ENCODE measurements around the gene ICAM1.

Gene ICAM1

GRCh38 chr19:10295305-10295846 lies 24.5 kb downstream of the ICAM1 start:
- DNase-seq, result no peak

GRCh38 chr19:10295847-10296591 lies 25.1 kb downstream of the ICAM1 start:
- DNase-seq, result no peak

- no peak for DNase-seq
These were observed 28.9 kb downstream of the ICAM1 start for GRCh38 chr19:10299545-10300458.

- no peak for DNase-seq
These were observed 34.4 kb downstream of the ICAM1 start for GRCh38 chr19:10305139-10305806.

GRCh38 chr19:10306327-10306726 lies 35.4 kb downstream of the ICAM1 start:
- DNase-seq, result no peak

GRCh38 chr19:10309423-10309822 lies 38.5 kb downstream of the ICAM1 start, which contains the start of gene ZGLP1:
Gene ZGLP1 (minus strand): TSS chr19:10309815.
- DNase-seq, result no peak

- DNase-seq, result peak; percentile 58
These were observed 44.7 kb downstream of the ICAM1 start, which contains the start of gene FDX2 for GRCh38 chr19:10315335-10316214. Gene FDX2 (minus strand): TSS chr19:10316015. CDS start chr19:10315996, 19 bp downstream.

- no peak for DNase-seq
These were observed 45.5 kb downstream of the ICAM1 start for GRCh38 chr19:10316229-10317044.

GRCh38 chr19:10317045-10317856 lies 46.3 kb downstream of the ICAM1 start:
- no peak for DNase-seq

GRCh38 chr19:10317857-10318462 lies 47.0 kb downstream of the ICAM1 start:
- DNase-seq, result no peak

GRCh38 chr19:10318807-10319682 lies 48.1 kb downstream of the ICAM1 start:
- DNase-seq, result no peak

GRCh38 chr19:10320602-10321416 lies 49.9 kb downstream of the ICAM1 start:
- DNase-seq, result no peak

- DNase-seq, result no peak
These were observed 50.5 kb downstream of the ICAM1 start for GRCh38 chr19:10321417-10321797.

- no peak for DNase-seq
These were observed 51.2 kb downstream of the ICAM1 start for GRCh38 chr19:10321874-10322835.

- DNase-seq, result no peak
These were observed 54.8 kb downstream of the ICAM1 start for GRCh38 chr19:10325732-10326131.

- no peak for DNase-seq
These were observed 56.9 kb downstream of the ICAM1 start for GRCh38 chr19:10327793-10328192.
